GM19468 (cell line): ENCODE data around the gene SYCP2.
A peak's percentile ranks its signal among the peaks of the same experiment; 100 is the strongest.

Source experiments
- ATAC-seq: cut with Tn5 transposase; IDR thresholded peaks from one replicate; pipeline ENCODE4 v1.9.1; 2021; ENCODE audit warnings: mild to moderate bottlenecking, moderate library complexity, moderate number of reproducible peaks; ENCODE audit not compliant: unreplicated experiment; ENCODE audit errors: extremely low read depth

The SYCP2 gene

GRCh38 chr20:59947376-59947775, 13.9 kb upstream of the SYCP2 start:
- no peak for ATAC-seq

- no peak for ATAC-seq
Observed at GRCh38 chr20:59945731-59946130, 12.3 kb upstream of the SYCP2 start.

- no peak for ATAC-seq
Observed at GRCh38 chr20:59945175-59945574, 11.7 kb upstream of the SYCP2 start.

GRCh38 chr20:59944726-59945125, 11.3 kb upstream of the SYCP2 start:
- ATAC-seq = no peak

- no peak for ATAC-seq
Observed at GRCh38 chr20:59942245-59942644, 8.8 kb upstream of the SYCP2 start.

- ATAC-seq = no peak
Observed at GRCh38 chr20:59940956-59941294, 7.5 kb upstream of the SYCP2 start.

GRCh38 chr20:59940129-59940955, 6.9 kb upstream of the SYCP2 start, which contains the start of the genes FAM217B and PPP1R3D:
Gene FAM217B (plus strand): TSS chr20:59940389. CDS start chr20:59943944, 3,555 bp downstream.
Gene PPP1R3D (minus strand): TSS chr20:59940305. CDS start chr20:59939931, 374 bp downstream.
- peak; percentile 89 for ATAC-seq

- peak; percentile 17 for ATAC-seq
Observed at GRCh38 chr20:59939879-59940128, 6.4 kb upstream of the SYCP2 start.

- ATAC-seq = no peak
Observed at GRCh38 chr20:59939052-59939878, 5.8 kb upstream of the SYCP2 start.

GRCh38 chr20:59938696-59939051, 5.2 kb upstream of the SYCP2 start:
- no peak for ATAC-seq

GRCh38 chr20:59938221-59938620, 4.8 kb upstream of the SYCP2 start:
- no peak for ATAC-seq

GRCh38 chr20:59937150-59937549, 3.7 kb upstream of the SYCP2 start:
- no peak for ATAC-seq

- no peak for ATAC-seq
Observed at GRCh38 chr20:59936409-59936808, 3.0 kb upstream of the SYCP2 start.

- no peak for ATAC-seq
Observed at GRCh38 chr20:59935457-59936185, 2.2 kb upstream of the SYCP2 start.

- ATAC-seq = peak; percentile 73
Observed at GRCh38 chr20:59933849-59934585, 580 bp upstream of the SYCP2 start.

- ATAC-seq = no peak
Observed at GRCh38 chr20:59932616-59933295, 681 bp downstream of the SYCP2 start.

- no peak for ATAC-seq
Observed at GRCh38 chr20:59931511-59932312, 1.7 kb downstream of the SYCP2 start.

GRCh38 chr20:59925899-59926298, 7.5 kb downstream of the SYCP2 start:
- ATAC-seq = no peak

- no peak for ATAC-seq
Observed at GRCh38 chr20:59925359-59925758, 8.1 kb downstream of the SYCP2 start.
